Mucosa of stomach (tissue), 1 donor: ENCODE measurements around the gene KRT83.
"Not testable (repeated sequence)": the region's sequence is repeated elsewhere in the genome, so short reads cannot be mapped to it uniquely, and the experiment has no call there.

Source experiments
- H3K27me3 ChIP-seq: one replicate; pipeline ENCODE4 v1.7.0; 2013; ENCODE audit warnings: mild to moderate bottlenecking, low read length; ENCODE audit not compliant: control insufficient read depth, insufficient read depth
- H3K36me3 ChIP-seq: one replicate; pipeline ENCODE4 v1.7.0; 2013; ENCODE audit warnings: low read length; ENCODE audit not compliant: control insufficient read depth, insufficient read depth
- H3K4me1 ChIP-seq: one replicate; pipeline ENCODE4 v1.7.0; 2013; ENCODE audit warnings: mild to moderate bottlenecking, low read length; ENCODE audit not compliant: control insufficient read depth, insufficient read depth
- H3K4me3 ChIP-seq: one replicate; pipeline ENCODE4 v1.7.0; 2013; ENCODE audit warnings: low read length
- H3K9ac ChIP-seq: one replicate; pipeline ENCODE4 v1.7.0; 2013; ENCODE audit warnings: mild to moderate bottlenecking, low read length, moderate library complexity
- H3K9me3 ChIP-seq: one replicate; pipeline ENCODE4 v1.7.0; 2013; ENCODE audit warnings: mild to moderate bottlenecking, low read length, moderate library complexity; ENCODE audit not compliant: control insufficient read depth
- donor health status: Pancreatic carcinoma.

The KRT83 gene

GRCh38 chr12:52313461-52313860 is 7.7 kb downstream of the KRT83 start:
- no peak overlapping the region for H3K9ac ChIP-seq
- peaks cover 7% of the 10 kb centered on the region for H3K4me1 ChIP-seq
- H3K27me3 ChIP-seq = peaks cover 25% of the 10 kb centered on the region
- H3K9me3 ChIP-seq = no peaks in the 10 kb centered on the region
- no peak overlapping the region for H3K4me3 ChIP-seq
- no peaks in the 10 kb centered on the region for H3K36me3 ChIP-seq

GRCh38 chr12:52312086-52312485 is 9.1 kb downstream of the KRT83 start:
- Histone ChIP-seq H3K9ac (no peak overlapping the region), H3K4me1 (peaks cover 12% of the 10 kb centered on the region), H3K36me3 (no peaks in the 10 kb centered on the region), H3K27me3 (peaks cover 30% of the 10 kb centered on the region), H3K4me3 (no peak overlapping the region), H3K9me3 (no peaks in the 10 kb centered on the region)

- H3K4me3 ChIP-seq = no peak overlapping the region
- peaks cover 12% of the 10 kb centered on the region for H3K4me1 ChIP-seq
- peaks cover 30% of the 10 kb centered on the region for H3K27me3 ChIP-seq
Observed at GRCh38 chr12:52311285-52311648, 9.9 kb downstream of the KRT83 start.

GRCh38 chr12:52310622-52311284 is 10.4 kb downstream of the KRT83 start:
- no peaks in the 10 kb centered on the region for H3K9me3 ChIP-seq
- no peak overlapping the region for H3K4me3 ChIP-seq
- peaks cover 12% of the 10 kb centered on the region for H3K4me1 ChIP-seq
- H3K36me3 ChIP-seq = no peaks in the 10 kb centered on the region
- H3K27me3 ChIP-seq = peaks cover 30% of the 10 kb centered on the region
- H3K9ac ChIP-seq = no peak overlapping the region

More at GRCh38 chr12:52311285-52311648, 9.9 kb downstream of the KRT83 start:
- no peak overlapping the region for H3K9ac ChIP-seq
- no peaks in the 10 kb centered on the region for H3K9me3 ChIP-seq
- H3K36me3 ChIP-seq = no peaks in the 10 kb centered on the region

GRCh38 chr12:52308806-52309425 is 12.3 kb downstream of the KRT83 start:
- H3K9ac ChIP-seq = peak overlapping the region; percentile 52
- H3K9me3 ChIP-seq = no peaks in the 10 kb centered on the region
- H3K36me3 ChIP-seq = no peaks in the 10 kb centered on the region
- H3K27me3 ChIP-seq = peaks cover 30% of the 10 kb centered on the region
- no peak overlapping the region for H3K4me3 ChIP-seq
- peaks cover 12% of the 10 kb centered on the region for H3K4me1 ChIP-seq

GRCh38 chr12:52307836-52308805 is 13.1 kb downstream of the KRT83 start:
- no peaks in the 10 kb centered on the region for H3K36me3 ChIP-seq
- H3K4me1 ChIP-seq = peaks cover 12% of the 10 kb centered on the region
- H3K9ac ChIP-seq = peak overlapping the region; percentile 52
- H3K9me3 ChIP-seq = no peaks in the 10 kb centered on the region
- H3K27me3 ChIP-seq = peaks cover 26% of the 10 kb centered on the region
- peak overlapping the region; percentile 43 for H3K4me3 ChIP-seq

GRCh38 chr12:52306731-52307130 is 14.5 kb downstream of the KRT83 start:
- H3K36me3 ChIP-seq = no peaks in the 10 kb centered on the region
- H3K9me3 ChIP-seq = no peaks in the 10 kb centered on the region
- no peak overlapping the region for H3K9ac ChIP-seq
- H3K27me3 ChIP-seq = peaks cover 26% of the 10 kb centered on the region
- H3K4me1 ChIP-seq = peaks cover 12% of the 10 kb centered on the region
- H3K4me3 ChIP-seq = no peak overlapping the region

GRCh38 chr12:52305921-52306705 is 15.1 kb downstream of the KRT83 start:
- Histone ChIP-seq H3K27me3 (peaks cover 26% of the 10 kb centered on the region), H3K4me1 (peaks cover 12% of the 10 kb centered on the region), H3K4me3 (no peak overlapping the region), H3K9me3 (no peaks in the 10 kb centered on the region), H3K36me3 (no peaks in the 10 kb centered on the region), H3K9ac (no peak overlapping the region)

- not testable (repeated sequence) for H3K9ac ChIP-seq, H3K4me3 ChIP-seq, H3K36me3 ChIP-seq, H3K9me3 ChIP-seq
- peaks cover 27% of the 10 kb centered on the region for H3K27me3 ChIP-seq
- H3K4me1 ChIP-seq = peaks cover 12% of the 10 kb centered on the region
Observed at GRCh38 chr12:52304941-52305411, 16.2 kb downstream of the KRT83 start.

GRCh38 chr12:52302242-52302914 is 18.8 kb downstream of the KRT83 start:
- not testable (repeated sequence) for H3K36me3 ChIP-seq, H3K4me1 ChIP-seq, H3K4me3 ChIP-seq, H3K9ac ChIP-seq, H3K27me3 ChIP-seq, H3K9me3 ChIP-seq

GRCh38 chr12:52301721-52302120 is 19.5 kb downstream of the KRT83 start:
- H3K9me3 ChIP-seq, H3K4me3 ChIP-seq, H3K9ac ChIP-seq, H3K36me3 ChIP-seq, H3K4me1 ChIP-seq, H3K27me3 ChIP-seq: not testable (repeated sequence)
